Measurements from ENCODE around the gene ZNF304.

The ZNF304 gene

GRCh38 chr19:57321116-57321515 lies 30.0 kb upstream of the ZNF304 start:
- no peaks in the 10 kb centered on the region for H3K27me3 ChIP-seq (ENCODE audit: insufficient read depth, poor library complexity, severe bottlenecking)
- DNase-seq (ENCODE audit: low read depth in 1 of 2, low spot score in 1 of 2): peak in 1 of 2 experiments; percentile 31
- TF ChIP-seq GABPA (IDR thresholded peaks at IDR 0.05; ENCODE audit: low read depth) (no peak), REST (IDR thresholded peaks at IDR 0.05; ENCODE audit: insufficient replicate concordance, low read depth) (no peak), SPI1 (IDR thresholded peaks at IDR 0.05; ENCODE audit: borderline replicate concordance, low read depth) (peak; percentile 67; the same call in 1 of the 2 replicates), POLR2AphosphoS5 (IDR thresholded peaks at IDR 0.05; ENCODE audit: low read depth) (no peak)
- TF ChIP-seq, protein P1, sequence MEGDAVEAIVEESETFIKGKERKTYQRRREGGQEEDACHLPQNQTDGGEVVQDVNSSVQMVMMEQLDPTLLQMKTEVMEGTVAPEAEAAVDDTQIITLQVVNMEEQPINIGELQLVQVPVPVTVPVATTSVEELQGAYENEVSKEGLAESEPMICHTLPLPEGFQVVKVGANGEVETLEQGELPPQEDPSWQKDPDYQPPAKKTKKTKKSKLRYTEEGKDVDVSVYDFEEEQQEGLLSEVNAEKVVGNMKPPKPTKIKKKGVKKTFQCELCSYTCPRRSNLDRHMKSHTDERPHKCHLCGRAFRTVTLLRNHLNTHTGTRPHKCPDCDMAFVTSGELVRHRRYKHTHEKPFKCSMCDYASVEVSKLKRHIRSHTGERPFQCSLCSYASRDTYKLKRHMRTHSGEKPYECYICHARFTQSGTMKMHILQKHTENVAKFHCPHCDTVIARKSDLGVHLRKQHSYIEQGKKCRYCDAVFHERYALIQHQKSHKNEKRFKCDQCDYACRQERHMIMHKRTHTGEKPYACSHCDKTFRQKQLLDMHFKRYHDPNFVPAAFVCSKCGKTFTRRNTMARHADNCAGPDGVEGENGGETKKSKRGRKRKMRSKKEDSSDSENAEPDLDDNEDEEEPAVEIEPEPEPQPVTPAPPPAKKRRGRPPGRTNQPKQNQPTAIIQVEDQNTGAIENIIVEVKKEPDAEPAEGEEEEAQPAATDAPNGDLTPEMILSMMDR (IDR thresholded peaks at IDR 0.05; ENCODE audit: insufficient read depth, low read length): no peak
- H3K4me3 ChIP-seq (replicated peaks; ENCODE audit: insufficient read depth, low read length): peak overlapping the region; percentile 89
- peak overlapping the region; percentile 92 for H3K27ac ChIP-seq (replicated peaks)

GRCh38 chr19:57321751-57322150 lies 29.3 kb upstream of the ZNF304 start:
- peak in 1 of 2 experiments; percentile 58 for DNase-seq (ENCODE audit: low read depth in 1 of 2, low spot score in 1 of 2)
- no peak overlapping the region for H3K27ac ChIP-seq (replicated peaks)
- H3K27me3 ChIP-seq (ENCODE audit: insufficient read depth, poor library complexity, severe bottlenecking): no peaks in the 10 kb centered on the region
- peak overlapping the region; percentile 89 for H3K4me3 ChIP-seq (replicated peaks; ENCODE audit: insufficient read depth, low read length)
- TF ChIP-seq, protein P1 (IDR thresholded peaks at IDR 0.05; ENCODE audit: insufficient read depth, low read length): no peak
- no peak for TF ChIP-seq GABPA (IDR thresholded peaks at IDR 0.05; ENCODE audit: low read depth)
- TF ChIP-seq SPI1 (IDR thresholded peaks at IDR 0.05; ENCODE audit: borderline replicate concordance, low read depth): no peak
- TF ChIP-seq REST (IDR thresholded peaks at IDR 0.05; ENCODE audit: insufficient replicate concordance, low read depth): no peak
- no peak for TF ChIP-seq POLR2AphosphoS5 (IDR thresholded peaks at IDR 0.05; ENCODE audit: low read depth)

GRCh38 chr19:57324992-57325391 lies 26.1 kb upstream of the ZNF304 start:
- no peak for DNase-seq (ENCODE audit: low read depth in 1 of 2, low spot score in 1 of 2)
- Histone ChIP-seq H3K4me3 (replicated peaks; ENCODE audit: insufficient read depth, low read length) (no peak overlapping the region), H3K27me3 (ENCODE audit: insufficient read depth, poor library complexity, severe bottlenecking) (no peaks in the 10 kb centered on the region), H3K27ac (replicated peaks) (no peak overlapping the region)
- TF ChIP-seq, protein P1 (IDR thresholded peaks at IDR 0.05; ENCODE audit: insufficient read depth, low read length): no peak
- TF ChIP-seq GABPA (IDR thresholded peaks at IDR 0.05; ENCODE audit: low read depth) (no peak), POLR2AphosphoS5 (IDR thresholded peaks at IDR 0.05; ENCODE audit: low read depth) (no peak), SPI1 (IDR thresholded peaks at IDR 0.05; ENCODE audit: borderline replicate concordance, low read depth) (no peak), REST (IDR thresholded peaks at IDR 0.05; ENCODE audit: insufficient replicate concordance, low read depth) (no peak)

Measured in HL-60 (cell line).